HG03060 (cell line): ENCODE results near the gene SLC25A39.
"Not testable (repeated sequence)": the region's sequence is repeated elsewhere in the genome, so short reads cannot be mapped to it uniquely, and the experiment has no call there.

Experiments used
- ATAC-seq: cut with Tn5 transposase; IDR thresholded peaks from one replicate; pipeline ENCODE4 v1.9.1; 2021; ENCODE audit warnings: low read depth, moderate number of reproducible peaks; ENCODE audit not compliant: unreplicated experiment

The SLC25A39 gene

GRCh38 chr17:44335968-44336367 is 11.3 kb upstream of the SLC25A39 start:
- no peak for ATAC-seq

DNA sequence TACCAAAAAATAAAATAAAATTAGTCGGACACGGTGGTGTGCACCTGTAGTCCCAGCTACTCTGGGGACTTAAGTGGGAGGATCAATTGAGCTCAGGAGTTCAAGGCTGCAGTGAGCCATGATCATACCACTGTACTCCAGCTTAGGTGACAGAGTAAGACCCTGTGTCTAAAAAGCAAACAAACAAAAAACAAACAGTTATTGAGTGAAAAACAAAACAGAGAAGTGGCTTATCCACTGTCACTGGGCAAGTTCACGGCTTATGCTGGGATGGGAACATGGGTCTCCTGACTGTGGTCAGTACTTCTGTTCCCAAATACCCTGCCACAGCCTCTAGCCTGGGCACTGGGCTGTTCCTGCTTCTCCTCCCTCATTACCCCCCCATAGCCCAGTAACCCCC is 10.9 kb upstream of the SLC25A39 start:
- ATAC-seq, result no peak

DNA sequence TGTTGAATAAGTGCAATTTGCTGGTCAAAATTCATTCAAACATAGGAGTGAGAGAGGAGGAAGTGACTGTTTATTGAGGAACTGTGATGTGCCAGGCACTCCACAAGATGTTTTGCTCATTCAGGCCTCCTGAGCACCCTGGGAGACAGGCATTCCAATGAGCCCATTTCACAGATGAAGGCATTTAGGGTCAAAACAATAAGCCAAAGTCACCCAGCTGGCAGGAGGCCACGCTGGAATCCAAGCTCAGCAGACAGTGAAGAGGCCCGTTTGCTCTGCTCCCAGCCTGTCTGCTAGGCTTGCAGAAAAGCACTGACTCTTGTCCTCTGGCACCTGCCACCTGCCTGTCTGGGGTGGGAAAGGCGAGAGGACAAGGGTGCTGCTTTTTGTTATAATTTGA is 10.1 kb upstream of the SLC25A39 start:
- no peak for ATAC-seq

GRCh38 chr17:44334315-44334714 is 9.7 kb upstream of the SLC25A39 start:
- ATAC-seq, result no peak

GRCh38 chr17:44333371-44333770 is 8.7 kb upstream of the SLC25A39 start:
- ATAC-seq, result no peak

DNA sequence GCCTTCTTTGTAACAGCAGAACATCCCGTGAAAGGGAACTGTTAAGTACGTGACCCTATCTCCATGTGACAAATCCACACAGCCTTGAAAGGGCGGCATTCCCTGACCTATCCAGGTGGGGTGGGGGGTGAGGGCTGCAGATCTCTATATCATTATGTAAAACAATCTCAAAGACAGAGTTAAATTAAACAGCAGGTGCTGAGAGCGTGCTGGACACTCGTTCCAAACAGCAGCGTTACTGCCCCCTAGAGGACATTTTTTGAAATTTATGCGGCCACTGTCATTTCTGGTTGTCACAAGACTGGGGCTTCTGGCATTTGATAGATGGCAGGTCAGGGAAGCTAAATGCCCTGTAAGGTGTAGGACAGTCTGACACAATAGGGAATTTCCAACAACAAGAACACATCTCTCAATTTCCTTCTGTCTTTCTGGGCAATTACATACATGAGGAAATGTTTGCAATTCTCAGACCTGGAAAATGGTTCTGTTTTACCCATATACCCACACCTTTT is 6.7 kb upstream of the SLC25A39 start:
- no peak for ATAC-seq

GRCh38 chr17:44330263-44330662 is 5.6 kb upstream of the SLC25A39 start:
- not testable (repeated sequence) for ATAC-seq

DNA sequence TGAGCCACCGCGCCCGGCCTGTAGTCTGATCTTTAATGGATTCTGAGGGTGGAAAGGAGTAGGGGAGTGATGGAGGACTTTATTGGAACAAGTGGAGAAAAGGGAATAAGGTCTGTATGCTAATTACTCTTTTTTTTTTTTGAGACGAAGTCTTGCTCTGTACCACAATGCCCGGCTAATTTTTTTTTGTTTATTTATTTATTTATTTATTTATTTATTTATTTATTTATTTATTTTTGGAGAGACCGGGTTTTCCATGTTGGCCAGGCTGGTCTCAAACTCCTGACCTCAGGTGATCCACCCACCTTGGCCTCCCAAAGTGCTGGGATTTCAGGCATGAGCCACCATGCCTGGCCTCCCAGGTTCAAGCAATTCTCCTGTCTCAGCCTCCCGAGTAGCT is 4.9 kb upstream of the SLC25A39 start:
- ATAC-seq, result not testable (repeated sequence)

- ATAC-seq, result no peak
Observed at GRCh38 chr17:44327715-44328449, 3.3 kb upstream of the SLC25A39 start.

DNA sequence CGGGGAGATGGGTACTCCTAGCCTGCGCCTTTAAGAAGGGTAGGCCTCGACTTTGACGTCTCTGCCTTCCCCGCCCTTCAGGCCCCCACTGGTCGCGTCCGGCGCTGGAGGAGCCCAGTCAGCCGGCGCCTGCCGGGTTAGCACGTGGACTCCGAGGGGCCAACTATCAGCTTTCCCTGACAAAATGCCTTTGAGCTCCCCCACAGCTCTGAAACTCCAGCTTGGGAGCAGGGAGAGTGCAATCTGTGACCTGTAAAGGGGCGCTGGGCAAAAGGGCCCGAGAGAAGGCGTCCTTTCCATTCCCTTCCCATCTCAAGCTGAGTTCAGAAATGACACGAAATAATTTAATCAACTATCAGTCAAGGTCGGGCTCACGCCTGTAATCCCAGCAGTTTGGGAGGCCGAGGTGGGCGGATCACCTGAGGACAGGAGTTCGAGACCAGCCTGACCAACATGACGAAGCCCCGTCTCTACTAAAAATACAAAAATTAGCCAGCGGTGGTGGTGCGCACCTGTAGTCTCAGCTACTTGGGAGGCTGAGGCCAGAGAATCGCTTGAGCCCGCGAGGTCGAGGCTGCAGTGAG is 2.3 kb upstream of the SLC25A39 start:
- no peak for ATAC-seq

DNA sequence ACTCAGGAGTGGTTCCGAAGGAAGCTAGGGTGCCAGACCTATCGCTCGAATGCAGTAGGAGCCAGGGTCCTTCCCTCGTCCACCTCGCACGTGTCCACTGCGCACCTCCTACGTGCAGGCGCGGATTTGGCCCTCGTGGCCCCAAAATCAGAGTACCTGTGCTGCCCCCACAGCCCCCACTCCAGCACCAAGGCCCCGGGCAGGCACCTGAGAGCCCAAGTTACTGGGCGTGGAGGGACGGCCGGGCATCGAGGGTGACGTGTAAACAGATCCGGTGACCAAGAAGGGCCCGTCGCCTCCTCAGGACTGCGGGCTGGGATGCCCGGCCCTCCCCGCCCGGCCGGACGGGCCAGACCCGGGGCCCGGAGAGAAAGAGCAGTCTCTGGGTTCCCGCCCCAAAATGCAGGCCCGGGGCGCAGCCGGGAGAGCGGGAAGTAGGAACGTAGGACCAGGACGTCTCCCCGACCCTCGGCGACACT is 492 bp downstream of the SLC25A39 start:
- no peak for ATAC-seq

DNA sequence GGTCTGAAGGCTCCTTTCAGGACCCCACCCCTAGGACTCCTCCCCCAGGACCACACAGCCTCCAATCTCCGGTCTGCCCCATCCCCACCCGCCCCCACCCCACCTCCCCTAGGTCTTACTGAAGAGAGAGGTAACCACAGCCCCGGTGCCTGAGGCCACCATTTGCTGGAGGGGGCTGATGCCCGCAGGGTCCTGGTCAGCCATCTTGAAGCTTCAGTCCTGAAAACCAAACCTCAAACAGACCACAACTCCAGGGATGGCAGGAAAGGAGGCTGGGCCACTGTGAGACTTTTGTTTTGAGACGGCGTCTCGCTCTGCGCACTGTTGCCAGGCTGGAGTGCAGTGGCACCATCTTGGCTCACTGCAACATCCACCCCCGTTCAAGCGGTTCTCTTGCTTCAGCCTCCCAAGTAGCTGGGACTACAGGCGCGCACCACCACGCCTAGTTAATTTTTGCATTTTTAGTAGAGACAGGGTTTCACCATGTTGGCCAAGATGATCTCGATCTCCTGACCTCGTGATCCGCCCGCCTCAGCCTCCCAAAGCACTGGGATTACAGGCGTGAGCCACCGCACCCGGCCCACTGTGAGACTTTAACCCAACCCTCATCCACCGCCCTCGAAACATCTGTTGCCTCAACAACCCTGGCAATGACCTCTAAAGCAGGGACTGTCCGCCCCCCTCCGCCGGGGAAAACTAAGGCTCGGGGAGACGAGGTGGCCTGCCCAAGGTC is 1.1 kb downstream of the SLC25A39 start:
- ATAC-seq, result no peak

GRCh38 chr17:44322236-44322895 is 2.3 kb downstream of the SLC25A39 start:
- ATAC-seq, result no peak

DNA sequence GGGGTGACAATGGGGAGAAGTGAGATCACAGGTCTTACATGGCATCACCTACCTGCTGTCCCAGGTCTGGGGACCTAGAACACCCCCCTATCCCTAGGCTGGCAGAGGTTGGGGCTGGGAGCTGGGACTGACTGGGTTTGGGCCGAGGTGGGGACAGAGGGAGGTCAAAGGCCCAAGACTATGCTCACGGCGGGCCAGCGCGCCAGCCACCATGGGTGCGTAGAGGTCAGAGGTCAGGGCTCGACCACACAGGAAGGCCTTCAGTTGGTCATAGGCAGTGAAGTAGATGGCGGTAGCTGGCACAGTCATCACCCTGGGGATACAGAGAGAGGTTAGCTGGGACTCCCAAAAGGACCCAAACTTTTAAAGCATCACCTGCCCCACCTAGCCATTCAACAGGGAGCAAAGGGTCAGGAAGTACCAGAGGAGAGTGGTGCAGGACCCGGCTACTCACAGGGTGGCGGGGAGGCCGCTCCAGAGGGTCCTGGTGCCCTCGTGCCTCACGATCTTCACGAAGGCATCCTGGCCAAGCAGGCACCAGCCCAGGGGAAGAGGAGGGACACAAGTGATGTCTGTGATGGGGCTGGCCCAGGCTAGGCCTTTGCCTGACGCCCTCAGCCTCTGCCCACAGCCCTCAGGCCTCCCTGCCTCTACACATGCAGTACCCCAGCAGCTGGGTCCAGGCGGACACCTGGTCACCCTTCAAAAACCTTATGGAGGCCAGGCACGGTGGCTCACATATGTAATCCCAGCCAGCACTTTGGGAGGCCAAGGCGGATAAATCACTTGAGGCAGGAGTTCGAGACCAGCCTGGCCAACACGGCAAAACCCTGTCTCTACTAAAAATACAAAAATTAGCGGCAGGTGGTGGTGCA is 3.1 kb downstream of the SLC25A39 start:
- ATAC-seq, result no peak

DNA sequence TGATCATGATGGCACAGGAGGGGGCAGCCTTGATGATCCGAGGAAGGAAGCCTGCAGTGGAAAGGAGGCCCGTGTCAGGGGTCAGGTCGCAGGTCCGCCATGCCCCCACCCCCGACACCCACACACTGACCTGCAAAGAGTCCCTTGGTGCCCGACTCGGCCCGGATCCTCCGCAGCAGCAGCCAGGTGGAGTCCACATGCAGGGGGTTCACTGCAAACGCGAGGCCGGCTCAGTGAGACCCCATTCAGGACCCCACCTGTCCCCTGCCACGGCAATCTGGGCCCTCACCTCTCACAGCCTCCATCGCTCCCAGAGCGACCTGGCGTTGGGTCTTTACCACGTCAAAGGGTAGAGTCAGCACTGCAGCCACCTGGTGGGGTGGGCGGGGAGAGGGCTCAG is 4.6 kb downstream of the SLC25A39 start:
- ATAC-seq, result no peak

- no peak for ATAC-seq
Observed at GRCh38 chr17:44318077-44318892, 6.3 kb downstream of the SLC25A39 start.

- ATAC-seq, result no peak
Observed at GRCh38 chr17:44317545-44317944, 7.1 kb downstream of the SLC25A39 start.

- ATAC-seq, result no peak
Observed at GRCh38 chr17:44315760-44316731, 8.6 kb downstream of the SLC25A39 start.
